K562 (cell line): Measurements from ENCODE around the gene GSK3B. TPM values are rescaled to one million over a fixed set of nuclear protein-coding genes. Genes with fewer than 3 reads are reported as not detected.

Experiments used
- ATAC-seq: fragments of 200-7000 bp; cut with Tn5 transposase; 3 replicates; pipeline ENCODE4 v1.9.1; 2020; ENCODE audit warnings: moderate library complexity
- BruUV-seq: library from RNA; stranded (reverse); fragments of 400-500 nt; replicated peaks from 2 replicates; lab custom pipeline; 2021; lab: Mats Ljungman, UMichigan
- CTCF ChIA-PET: fragments of 300-600 bp; formaldehyde crosslinking; extraction: SDS; loops from one replicate; lab custom pipeline; 2021; ENCODE audit warnings: low intra/inter-chr PET ratio; lab: Yijun Ruan, JAX
- POLR2A ChIA-PET: fragments of 300-600, 350-650 bp; sonication (Branson Sonifier 250); formaldehyde crosslinking; extraction: SDS; loops from one replicate; lab custom pipeline; 2021; ENCODE audit warnings: antibody characterized with exemption, inconsistent platforms; lab: Yijun Ruan, JAX
- DNase-seq, 4 experiments: peaks; one replicate each; pipeline versions ENCODE4 v3.0.0 to v3.0.0-alpha.2; 2011 to 2018; ENCODE audit warnings: low spot score in 3 of 4, mixed read lengths in 3 of 4; ENCODE audit errors: extremely low read depth in 1 of 4
- FAIRE-seq: peaks from 2 replicates; lab custom pipeline; 2011; peaks lifted over from hg19 to GRCh38; lab: Jason Lieb, UNC
- H2AFZ ChIP-seq: 2 replicates; pipeline ENCODE4 v1.6.0; 2011; ENCODE audit warnings: low read depth, low read length, control low read depth, inconsistent platforms
- H3K27ac ChIP-seq: fragments of 200-600 bp; 3 replicates; pipeline ENCODE4 v1.8.0; 2011; ENCODE audit warnings: low read depth, mild to moderate bottlenecking, control low read depth, inconsistent platforms, low read length, moderate library complexity, mixed read lengths; ENCODE audit errors: extremely low read depth
- H3K27me3 ChIP-seq, 2 experiments: fragments of 300-600 bp in 1 of 2; 2 replicates in 1 of 2; 3 replicates in 1 of 2; pipeline versions ENCODE4 v1.6.0 to v1.8.0; 2011; ENCODE audit warnings: inconsistent platforms in 2 of 2, low read length in 2 of 2, mild to moderate bottlenecking in 1 of 2, mixed read lengths in 1 of 2, moderate library complexity in 1 of 2; ENCODE audit not compliant: control insufficient read depth in 2 of 2, insufficient read depth in 2 of 2
- H3K36me3 ChIP-seq: fragments of 300-600 bp; 3 replicates; pipeline ENCODE4 v1.8.0; 2011; ENCODE audit warnings: mild to moderate bottlenecking, low read length, inconsistent platforms; ENCODE audit not compliant: control insufficient read depth, insufficient read depth
- H3K4me1 ChIP-seq, 2 experiments: fragments of 200-600 bp in 1 of 2; replicated peaks in 1 of 2; 2 replicates in 1 of 2; 3 replicates in 1 of 2; pipeline versions ENCODE4 v1.5.1 to v1.8.0; 2011; ENCODE audit warnings: inconsistent platforms in 2 of 2, low read length in 2 of 2, mild to moderate bottlenecking in 1 of 2, mixed read lengths in 1 of 2, moderate library complexity in 1 of 2; ENCODE audit not compliant: control insufficient read depth in 2 of 2, insufficient read depth in 2 of 2
- H3K4me2 ChIP-seq: 2 replicates; pipeline ENCODE4 v1.6.1; 2011; ENCODE audit warnings: low read length, control low read depth, inconsistent platforms, mixed read lengths; ENCODE audit not compliant: insufficient read depth
- H3K4me3 ChIP-seq: fragments of 200-600 bp; sonication (generic), shearing (Covaris generic); 2 replicates; pipeline ENCODE4 v1.5.1; 2016; ENCODE audit warnings: control low read depth, inconsistent platforms
- H3K79me2 ChIP-seq: fragments of 200-600 bp; 3 replicates; pipeline ENCODE4 v1.8.0; 2011; ENCODE audit warnings: low read length, inconsistent platforms; ENCODE audit not compliant: control insufficient read depth, insufficient read depth
- H3K9ac ChIP-seq, 2 experiments: 2 replicates each; pipeline versions ENCODE4 v1.6.0 to v1.6.1; 2011; ENCODE audit warnings: low read depth in 2 of 2, low read length in 2 of 2, control low read depth in 1 of 2, inconsistent platforms in 1 of 2, mild to moderate bottlenecking in 1 of 2, mixed read lengths in 1 of 2; ENCODE audit not compliant: insufficient read depth in 1 of 2
- H3K9me1 ChIP-seq: one replicate; pipeline ENCODE4 v1.6.0; 2011; ENCODE audit warnings: inconsistent platforms, mild to moderate bottlenecking, low read length, moderate library complexity; ENCODE audit not compliant: control insufficient read depth, insufficient read depth
- H3K9me3 ChIP-seq: replicated peaks from 2 replicates; pipeline ENCODE4 v1.5.1; 2011; ENCODE audit warnings: low read depth, low read length, inconsistent platforms; ENCODE audit not compliant: control insufficient read depth, insufficient read depth
- H4K20me1 ChIP-seq: replicated peaks from 2 replicates; pipeline ENCODE4 v1.6.1; 2011; ENCODE audit warnings: low read length, inconsistent platforms, mixed read lengths; ENCODE audit not compliant: control insufficient read depth, insufficient read depth
- BHLHE40 ChIP-seq: IDR thresholded peaks from 2 replicates; pipeline ENCODE4 v1.6.1; 2011; ENCODE audit warnings: low read length, improper control_type of control experiment
- COPS2 ChIP-seq: fragments of 450-650 bp; conservative IDR thresholded peaks from 2 replicates; pipeline ENCODE4 v1.6.1; 2016; ENCODE audit warnings: mild to moderate bottlenecking, moderate library complexity
- CTBP1 ChIP-seq: fragments of 450-650 bp; IDR thresholded peaks from 2 replicates; pipeline ENCODE4 v1.6.1; 2016; ENCODE audit warnings: borderline replicate concordance
- HNRNPLL ChIP-seq: fragments of 200-400 bp; formaldehyde crosslinking; IDR thresholded peaks from 2 replicates; pipeline ENCODE4 v1.6.1; 2017; ENCODE audit warnings: low read length, low read depth, mild to moderate bottlenecking; ENCODE audit not compliant: poor library complexity, severe bottlenecking
- NR4A1 ChIP-seq, 2 experiments: fragments of 250-450 bp in 1 of 2; fragments of 450-650 bp in 1 of 2; sonication (Bioruptor Pico) in 1 of 2; IDR thresholded peaks; 2 replicates each; pipeline versions ENCODE4 v1.4.0 to v1.6.1; 2016 to 2020; ENCODE audit warnings: mild to moderate bottlenecking in 2 of 2, missing compliant biosample characterization in 1 of 2, missing genetic modification characterization in 1 of 2, moderate library complexity in 1 of 2
- SMAD1 ChIP-seq: fragments of 150-350 bp; IDR thresholded peaks from 2 replicates; pipeline ENCODE4 v1.6.1; 2014; ENCODE audit warnings: low read length, low read depth; ENCODE audit not compliant: partially characterized antibody
- SMAD3 ChIP-seq: fragments of 450-650 bp; formaldehyde crosslinking; conservative IDR thresholded peaks from 2 replicates; pipeline ENCODE4 v1.4.0; 2020; ENCODE audit warnings: mild to moderate bottlenecking
- TBP ChIP-seq: optimal IDR thresholded peaks from 2 replicates; pipeline ENCODE3; 2011; ENCODE audit warnings: low read depth, low read length, improper control_type of control experiment
- ZNF224 ChIP-seq: sonication (generic); formaldehyde crosslinking; IDR thresholded peaks from 2 replicates; pipeline ENCODE4 v1.8.0; 2022; ENCODE audit warnings: mild to moderate bottlenecking, missing genetic modification reagents
- ZNF445 ChIP-seq: fragments of 250-450 bp; sonication (Bioruptor Pico); IDR thresholded peaks from 2 replicates; pipeline ENCODE4 v1.4.0; 2020; ENCODE audit warnings: low read depth, mild to moderate bottlenecking, moderate library complexity
- in situ Hi-C: fragments of 300-500 bp; cut with MboI; formaldehyde crosslinking; loops from 4 replicates; pipeline ENCODE4 v1.15.0; 2018; ENCODE audit warnings: inconsistent platforms, mixed read lengths
- intact Hi-C: fragments of 100-400 bp; cut with micrococcal nuclease; formaldehyde crosslinking; loops from 2 replicates; pipeline ENCODE4 v1.14.2; 2022
- polyA plus RNA-seq, 8 experiments: library from polyadenylated mRNA; depleted of rRNA in 4 of 8; stranded (reverse) in 5 of 8; unstranded in 3 of 8; fragments of >200 nt; fragmentation: Nextera tagmentation in 2 of 8; fragmentation: Illumina TruSeq in 1 of 8; extraction: Ambion mirVana in 2 of 8; extraction: Trizol in 1 of 8; gene quantifications; 2 replicates each; pipeline versions ENCODE4 v1.2.1 to v1.2.3, GENCODE V29; 2011 to 2014; ENCODE audit warnings: inconsistent platforms in 1 of 8, missing spikeins in 1 of 8
- total RNA-seq, 7 experiments: library from RNA; depleted of rRNA in 6 of 7; stranded (reverse); fragments of >200 nt in 6 of 7; fragmentation: Illumina TruSeq in 2 of 7; extraction: Trizol in 2 of 7; gene quantifications; 2 replicates each; pipeline versions ENCODE4 v1.2.1 to v1.2.3, GENCODE V29; 2011 to 2021; ENCODE audit warnings: low replicate concordance in 1 of 7
- TF ChIP-seq, protein P1 (sequence below): IDR thresholded peaks from 2 replicates; pipeline ENCODE4 v1.6.1; 2016; ENCODE audit warnings: missing genetic modification characterization, missing compliant biosample characterization
- TF ChIP-seq, protein P2 (sequence below): sonication (generic); formaldehyde crosslinking; IDR thresholded peaks from 2 replicates; pipeline ENCODE4 v1.9.0; 2022; ENCODE audit warnings: mild to moderate bottlenecking, missing genetic modification reagents
- TF ChIP-seq, protein P3 (sequence below): sonication (generic); formaldehyde crosslinking; IDR thresholded peaks from 2 replicates; pipeline ENCODE4 v1.8.1; 2023; ENCODE audit warnings: mild to moderate bottlenecking, missing genetic modification reagents

Gene GSK3B
- total and polyA plus RNA-seq, 9 of the 15 experiments (the other 6 are each of a cell fraction or from before 2014, with no cell fraction given) = 4.7 to 25.0 (median 18.7) TPM

DNA sequence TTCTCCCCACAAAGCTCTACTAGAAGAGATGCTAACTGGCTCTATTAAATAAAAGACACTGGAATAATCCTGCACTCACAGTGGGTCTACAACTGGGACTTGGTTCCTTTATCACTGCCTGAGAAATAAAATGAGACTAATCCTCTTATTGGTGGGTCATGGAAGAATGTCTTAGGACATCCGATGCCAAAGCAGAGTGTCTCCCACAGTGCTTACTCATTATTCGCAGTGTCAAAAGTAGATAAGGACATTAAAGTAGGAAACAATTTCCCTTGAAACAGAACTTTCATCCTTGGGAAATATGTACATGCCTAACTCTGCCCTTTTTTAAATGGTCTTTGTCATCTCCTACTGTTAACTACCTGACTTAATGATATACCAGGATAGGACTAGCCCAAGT, 71.5 kb downstream of the GSK3B start (continued):
- TF ChIP-seq HNRNPLL = peak; percentile 23

DNA sequence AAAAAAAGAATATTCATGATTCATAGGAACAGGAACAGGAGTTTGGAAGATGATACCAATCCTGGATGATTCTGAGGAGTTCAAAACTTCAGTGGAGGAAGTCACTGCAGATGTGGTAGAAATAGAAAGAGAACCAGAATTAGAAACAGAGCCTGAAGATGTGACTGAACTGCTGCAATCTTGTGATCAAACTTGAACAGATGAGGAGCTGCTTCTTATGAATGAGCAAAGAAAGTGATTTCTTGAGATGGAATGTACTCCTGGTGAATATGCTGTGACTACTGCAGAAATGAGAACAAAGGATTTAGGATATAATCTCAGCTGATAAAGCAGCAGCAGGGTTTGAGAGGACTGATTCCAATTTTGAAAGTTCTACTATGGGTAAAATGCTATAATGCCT, 72.7 kb downstream of the GSK3B start:
- Histone ChIP-seq H3K9ac (no peak overlapping the region), H3K9me3 (no peaks in the 10 kb centered on the region), H3K36me3 (no peaks in the 10 kb centered on the region), H3K9me1 (no peaks in the 10 kb centered on the region), H3K4me1 (peaks cover 0 to 7% of the 10 kb centered on the region in 2 experiments; a peak in 3 of 5 replicates), H3K79me2 (peaks cover 86% of the 10 kb centered on the region), H3K27me3 (no peaks in the 10 kb centered on the region), H3K4me2 (no peak overlapping the region), H4K20me1 (no peaks in the 10 kb centered on the region; the same call in none of the 2 replicates), H2AFZ (no peak overlapping the region), H3K27ac (no peak overlapping the region), H3K4me3 (no peak overlapping the region)
- POLR2A ChIA-PET = no interaction called here
- DNase-seq (no peak), FAIRE-seq (no peak), ATAC-seq (no peak)
- CTCF ChIA-PET = no interaction called here
- BruUV-seq = no TSS peak
- in situ Hi-C loops (no loop called here), intact Hi-C loops (no loop called here)
- TF ChIP-seq, protein P1, sequence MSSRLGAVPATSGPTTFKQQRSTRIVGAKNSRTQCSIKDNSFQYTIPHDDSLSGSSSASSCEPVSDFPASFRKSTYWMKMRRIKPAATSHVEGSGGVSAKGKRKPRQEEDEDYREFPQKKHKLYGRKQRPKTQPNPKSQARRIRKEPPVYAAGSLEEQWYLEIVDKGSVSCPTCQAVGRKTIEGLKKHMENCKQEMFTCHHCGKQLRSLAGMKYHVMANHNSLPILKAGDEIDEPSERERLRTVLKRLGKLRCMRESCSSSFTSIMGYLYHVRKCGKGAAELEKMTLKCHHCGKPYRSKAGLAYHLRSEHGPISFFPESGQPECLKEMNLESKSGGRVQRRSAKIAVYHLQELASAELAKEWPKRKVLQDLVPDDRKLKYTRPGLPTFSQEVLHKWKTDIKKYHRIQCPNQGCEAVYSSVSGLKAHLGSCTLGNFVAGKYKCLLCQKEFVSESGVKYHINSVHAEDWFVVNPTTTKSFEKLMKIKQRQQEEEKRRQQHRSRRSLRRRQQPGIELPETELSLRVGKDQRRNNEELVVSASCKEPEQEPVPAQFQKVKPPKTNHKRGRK (tag) = no peak
- TF ChIP-seq ZNF445 = no peak
- no peak for TF ChIP-seq NR4A1 (CRISPR knock-in tag; IDR thresholded peaks at IDR 0.05)
- no peak for TF ChIP-seq NR4A1 (tag; IDR thresholded peaks at IDR 0.05)
- no peak for TF ChIP-seq COPS2
- TF ChIP-seq CTBP1 = no peak
- TF ChIP-seq SMAD1 = no peak
- no peak for TF ChIP-seq BHLHE40
- TF ChIP-seq TBP = no peak
- TF ChIP-seq, protein P2, sequence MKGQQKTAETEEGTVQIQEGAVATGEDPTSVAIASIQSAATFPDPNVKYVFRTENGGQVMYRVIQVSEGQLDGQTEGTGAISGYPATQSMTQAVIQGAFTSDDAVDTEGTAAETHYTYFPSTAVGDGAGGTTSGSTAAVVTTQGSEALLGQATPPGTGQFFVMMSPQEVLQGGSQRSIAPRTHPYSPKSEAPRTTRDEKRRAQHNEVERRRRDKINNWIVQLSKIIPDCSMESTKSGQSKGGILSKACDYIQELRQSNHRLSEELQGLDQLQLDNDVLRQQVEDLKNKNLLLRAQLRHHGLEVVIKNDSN (CRISPR knock-in tag) = no peak
- TF ChIP-seq, protein P3, sequence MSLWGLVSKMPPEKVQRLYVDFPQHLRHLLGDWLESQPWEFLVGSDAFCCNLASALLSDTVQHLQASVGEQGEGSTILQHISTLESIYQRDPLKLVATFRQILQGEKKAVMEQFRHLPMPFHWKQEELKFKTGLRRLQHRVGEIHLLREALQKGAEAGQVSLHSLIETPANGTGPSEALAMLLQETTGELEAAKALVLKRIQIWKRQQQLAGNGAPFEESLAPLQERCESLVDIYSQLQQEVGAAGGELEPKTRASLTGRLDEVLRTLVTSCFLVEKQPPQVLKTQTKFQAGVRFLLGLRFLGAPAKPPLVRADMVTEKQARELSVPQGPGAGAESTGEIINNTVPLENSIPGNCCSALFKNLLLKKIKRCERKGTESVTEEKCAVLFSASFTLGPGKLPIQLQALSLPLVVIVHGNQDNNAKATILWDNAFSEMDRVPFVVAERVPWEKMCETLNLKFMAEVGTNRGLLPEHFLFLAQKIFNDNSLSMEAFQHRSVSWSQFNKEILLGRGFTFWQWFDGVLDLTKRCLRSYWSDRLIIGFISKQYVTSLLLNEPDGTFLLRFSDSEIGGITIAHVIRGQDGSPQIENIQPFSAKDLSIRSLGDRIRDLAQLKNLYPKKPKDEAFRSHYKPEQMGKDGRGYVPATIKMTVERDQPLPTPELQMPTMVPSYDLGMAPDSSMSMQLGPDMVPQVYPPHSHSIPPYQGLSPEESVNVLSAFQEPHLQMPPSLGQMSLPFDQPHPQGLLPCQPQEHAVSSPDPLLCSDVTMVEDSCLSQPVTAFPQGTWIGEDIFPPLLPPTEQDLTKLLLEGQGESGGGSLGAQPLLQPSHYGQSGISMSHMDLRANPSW (CRISPR knock-in tag) = no peak
- TF ChIP-seq ZNF224 (CRISPR knock-in tag) = no peak
- no peak for TF ChIP-seq SMAD3 (CRISPR knock-in tag)
